ENCODE data around the gene AWAT2. TPM values are rescaled to one million over a fixed set of nuclear protein-coding genes. Genes with fewer than 3 reads are reported as not detected.

AWAT2 gene
- total and polyA plus RNA-seq, 9 of the 15 experiments (the other 6 are each of a cell fraction or from before 2014, with no cell fraction given), result not detected

GRCh38 chrX:70044541-70045245 lies 5.0 kb downstream of the AWAT2 start:
- BruUV-seq (replicated peaks), result no TSS peak
- Histone ChIP-seq H3K27ac (ENCODE audit: extremely low read depth, low read depth, low read length) (no peak overlapping the region), H3K4me2 (ENCODE audit: insufficient read depth, low read length) (no peak overlapping the region), H3K79me2 (ENCODE audit: control insufficient read depth, insufficient read depth, low read length) (no peaks in the 10 kb centered on the region), H3K4me1 (replicated peaks in 1 of 2; ENCODE audit: control insufficient read depth in 2 of 2, insufficient read depth in 2 of 2, low read length in 2 of 2) (no peaks in the 10 kb centered on the region; a peak in 1 of 5 replicates), H3K9me1 (ENCODE audit: control insufficient read depth, insufficient read depth, low read length) (no peaks in the 10 kb centered on the region), H3K9me3 (replicated peaks; ENCODE audit: control insufficient read depth, insufficient read depth, low read depth, low read length) (no peaks in the 10 kb centered on the region), H4K20me1 (replicated peaks; ENCODE audit: control insufficient read depth, insufficient read depth, low read length) (no peaks in the 10 kb centered on the region; the same call in 1 of the 2 replicates), H2AFZ (ENCODE audit: low read depth, low read length) (no peak overlapping the region), H3K9ac (ENCODE audit: insufficient read depth in 1 of 2, low read depth in 2 of 2, low read length in 2 of 2) (no peak overlapping the region), H3K36me3 (ENCODE audit: control insufficient read depth, insufficient read depth, low read length) (no peaks in the 10 kb centered on the region), H3K4me3 (no peak overlapping the region), H3K27me3 (ENCODE audit: control insufficient read depth in 2 of 2, insufficient read depth in 2 of 2, low read length in 2 of 2) (peaks cover 0 to 10% of the 10 kb centered on the region in 2 experiments; a peak in 2 of 5 replicates)
- WGBS (ENCODE audit: insufficient coverage, low coverage, missing lambda C conversion rate), result 13% methylated on average over 3 of the region's 4 CpGs
- ChIA-PET POLR2A (no interaction called here), CTCF (ENCODE audit: low intra/inter-chr PET ratio) (no interaction called here)
- intact Hi-C loops (cut with micrococcal nuclease), result no loop called here
- in situ Hi-C loops (cut with MboI), result loop anchor here (25.0 kb wide), 1 partner anchor 507 kb away; no protein-coding TSS in a partner anchor
- ATAC-seq (no peak), FAIRE-seq (no peak), DNase-seq (ENCODE audit: extremely low read depth in 1 of 4, low spot score in 3 of 4) (no peak)
- TF ChIP-seq EHMT2 (IDR thresholded peaks at IDR 0.05) (no peak), TSC22D4 (tag; IDR thresholded peaks at IDR 0.05) (no peak), ARID4B (CRISPR knock-in tag; IDR thresholded peaks at IDR 0.05) (no peak), CBFB (CRISPR knock-in tag; IDR thresholded peaks at IDR 0.05) (no peak), IRF2 (CRISPR knock-in tag; IDR thresholded peaks at IDR 0.05) (no peak), PATZ1 (CRISPR knock-in tag; IDR thresholded peaks at IDR 0.05; ENCODE audit: borderline replicate concordance) (no peak), SIN3B (IDR thresholded peaks at IDR 0.05; ENCODE audit: low read depth) (no peak), HOXB6 (CRISPR knock-in tag; IDR thresholded peaks at IDR 0.05; ENCODE audit: borderline replicate concordance) (no peak), FOS (IDR thresholded peaks at IDR 0.05; ENCODE audit: extremely low read depth, insufficient read length) (no peak), LCOR (CRISPR knock-in tag; IDR thresholded peaks at IDR 0.05) (no peak), RFX1 (IDR thresholded peaks at IDR 0.05) (no peak), ZNF655 (CRISPR knock-in tag; IDR thresholded peaks at IDR 0.05) (no peak), PTBP1 (IDR thresholded peaks at IDR 0.05; ENCODE audit: low read depth, low read length) (no peak)
